ENCODE results near the gene AP1B1.
A peak's percentile ranks its signal among the peaks of the same experiment; 100 is the strongest.
"Not testable (repeated sequence)": the region's sequence is repeated elsewhere in the genome, so short reads cannot be mapped to it uniquely, and the experiment has no call there.

Gene AP1B1

DNA sequence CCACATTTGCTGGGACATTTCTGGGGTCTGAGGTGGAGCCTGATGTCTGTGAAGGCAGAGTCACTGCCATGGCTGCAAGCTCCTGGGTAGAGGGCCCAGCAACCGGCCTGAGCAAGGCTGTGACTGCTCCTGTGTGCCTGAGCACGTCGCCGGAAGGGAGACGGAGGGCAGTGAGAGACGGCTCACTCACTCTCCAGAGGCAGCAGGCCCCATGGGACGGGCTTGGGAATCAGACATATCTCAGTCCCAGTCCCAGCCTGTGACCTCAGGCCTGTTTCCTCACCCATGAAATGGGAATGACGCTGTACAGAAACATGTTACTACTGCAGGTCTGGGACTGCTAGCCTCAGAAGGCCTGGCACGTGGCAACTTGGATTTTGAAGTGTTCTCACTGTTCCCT, 36.5 kb downstream of the AP1B1 start:
- peaks cover 2% of the 10 kb centered on the region for H3K4me1 Mint-ChIP-seq
- H3K27ac Mint-ChIP-seq = no peak overlapping the region
- H3K4me3 Mint-ChIP-seq = no peak overlapping the region
- H3K9me3 Mint-ChIP-seq = no peaks in the 10 kb centered on the region
- DNase-seq (ENCODE audit: low spot score in 2 of 2) (no peak), ATAC-seq (ENCODE audit: low read depth) (no peak)
- peaks cover 33% of the 10 kb centered on the region for H3K36me3 Mint-ChIP-seq
- H3K27me3 Mint-ChIP-seq = no peaks in the 10 kb centered on the region

DNA sequence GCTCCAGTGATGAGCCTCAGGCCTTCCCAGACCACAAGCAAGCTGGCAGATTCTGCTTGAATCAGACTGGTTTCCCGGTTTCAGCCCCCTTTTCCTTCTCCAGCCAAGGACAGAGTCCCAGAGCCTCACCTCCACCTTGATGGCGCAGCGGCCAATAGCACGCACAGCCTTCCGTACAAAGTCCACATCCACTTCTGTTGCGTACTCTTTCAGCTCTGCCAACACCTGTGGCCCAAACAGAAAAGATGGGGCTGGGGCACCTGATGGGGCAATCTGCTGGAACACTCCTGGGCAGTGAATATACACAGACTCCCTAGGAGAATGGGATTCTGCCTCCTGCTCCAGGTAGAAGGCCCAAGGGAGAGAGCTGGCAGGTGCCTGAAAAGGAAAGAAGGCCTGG, 37.3 kb downstream of the AP1B1 start:
- no peaks in the 10 kb centered on the region for H3K27me3 Mint-ChIP-seq
- H3K4me3 Mint-ChIP-seq = no peak overlapping the region
- H3K4me1 Mint-ChIP-seq = peaks cover 2% of the 10 kb centered on the region
- no peak for DNase-seq (ENCODE audit: low spot score in 2 of 2)
- H3K27ac Mint-ChIP-seq = no peak overlapping the region
- H3K36me3 Mint-ChIP-seq = peaks cover 35% of the 10 kb centered on the region
- no peak for ATAC-seq (ENCODE audit: low read depth)
- no peaks in the 10 kb centered on the region for H3K9me3 Mint-ChIP-seq

DNA sequence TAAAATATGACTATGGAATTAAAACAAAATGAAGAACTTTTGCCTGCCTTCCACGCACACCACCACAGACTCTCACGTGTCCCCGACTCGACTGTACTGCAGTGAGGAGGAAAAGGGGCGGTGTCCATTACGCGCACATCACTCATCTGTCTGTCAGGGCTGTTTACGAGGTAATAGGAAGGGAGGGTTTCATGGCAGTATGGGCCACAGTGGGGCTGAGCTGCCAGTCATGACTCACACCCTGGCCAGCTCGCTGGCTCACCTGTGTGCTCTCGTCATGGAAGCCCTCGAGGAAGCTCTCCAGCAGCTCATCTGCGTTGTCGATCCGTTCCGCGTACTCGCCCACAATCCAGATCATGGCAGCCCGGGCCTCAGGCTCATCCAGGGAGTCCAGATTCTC, 39.4 kb downstream of the AP1B1 start:
- no peaks in the 10 kb centered on the region for H3K9me3 Mint-ChIP-seq
- no peaks in the 10 kb centered on the region for H3K27me3 Mint-ChIP-seq
- peaks cover 34% of the 10 kb centered on the region for H3K36me3 Mint-ChIP-seq
- no peak for DNase-seq (ENCODE audit: low spot score in 2 of 2)
- no peak overlapping the region for H3K4me3 Mint-ChIP-seq
- no peak overlapping the region for H3K27ac Mint-ChIP-seq
- ATAC-seq (ENCODE audit: low read depth) = no peak
- H3K4me1 Mint-ChIP-seq = peaks cover 2% of the 10 kb centered on the region

DNA sequence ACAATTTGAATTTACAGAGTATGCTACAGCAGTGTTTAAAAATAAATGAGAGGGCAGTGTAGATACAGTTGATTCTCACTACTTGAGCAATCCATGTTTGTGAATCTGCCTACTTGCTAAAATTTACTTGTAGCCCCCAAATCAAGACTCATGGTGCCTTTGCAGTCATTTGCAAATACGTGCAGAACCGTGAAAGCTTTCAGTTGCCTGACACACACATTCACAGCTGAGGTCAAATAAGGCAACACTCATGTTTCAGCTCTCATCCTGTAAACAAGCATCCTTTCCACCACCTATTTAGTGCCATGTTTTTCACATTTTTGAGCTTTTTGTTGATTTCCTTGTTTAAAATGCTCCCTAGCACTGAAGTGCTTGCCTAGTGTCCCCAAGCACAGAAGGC, 40.3 kb downstream of the AP1B1 start:
- ATAC-seq (ENCODE audit: low read depth) (no peak), DNase-seq (ENCODE audit: low spot score in 2 of 2) (no peak)
- no peaks in the 10 kb centered on the region for H3K9me3 Mint-ChIP-seq
- peaks cover 2% of the 10 kb centered on the region for H3K4me1 Mint-ChIP-seq
- no peak overlapping the region for H3K4me3 Mint-ChIP-seq
- H3K27me3 Mint-ChIP-seq = no peaks in the 10 kb centered on the region
- peaks cover 35% of the 10 kb centered on the region for H3K36me3 Mint-ChIP-seq
- H3K27ac Mint-ChIP-seq = no peak overlapping the region

DNA sequence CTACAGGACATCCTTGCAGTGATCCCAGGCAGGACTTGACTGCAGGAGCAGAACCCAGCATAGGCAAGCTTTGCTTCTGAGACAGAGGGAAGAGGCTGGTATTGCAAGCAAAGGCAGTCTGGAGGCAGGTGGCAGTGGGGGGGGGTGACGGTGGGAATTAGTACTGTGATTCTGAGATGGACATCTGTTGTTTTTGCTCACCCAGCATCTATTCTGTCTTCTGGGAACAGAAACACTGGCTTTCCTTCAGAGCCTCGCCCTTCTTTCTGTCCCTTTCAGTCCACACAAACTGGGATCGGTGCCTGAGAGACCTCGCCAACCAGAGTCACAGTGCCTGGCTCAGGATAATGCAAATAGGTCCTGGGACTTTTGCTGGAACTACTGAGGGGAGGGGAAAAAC, 41.7 kb downstream of the AP1B1 start:
- Mint-ChIP-seq H3K27ac (no peak overlapping the region), H3K4me1 (peaks cover 2% of the 10 kb centered on the region), H3K36me3 (peaks cover 43% of the 10 kb centered on the region), H3K9me3 (no peaks in the 10 kb centered on the region), H3K27me3 (no peaks in the 10 kb centered on the region), H3K4me3 (no peak overlapping the region)
- ATAC-seq (ENCODE audit: low read depth) = no peak
- no peak for DNase-seq (ENCODE audit: low spot score in 2 of 2)

DNA sequence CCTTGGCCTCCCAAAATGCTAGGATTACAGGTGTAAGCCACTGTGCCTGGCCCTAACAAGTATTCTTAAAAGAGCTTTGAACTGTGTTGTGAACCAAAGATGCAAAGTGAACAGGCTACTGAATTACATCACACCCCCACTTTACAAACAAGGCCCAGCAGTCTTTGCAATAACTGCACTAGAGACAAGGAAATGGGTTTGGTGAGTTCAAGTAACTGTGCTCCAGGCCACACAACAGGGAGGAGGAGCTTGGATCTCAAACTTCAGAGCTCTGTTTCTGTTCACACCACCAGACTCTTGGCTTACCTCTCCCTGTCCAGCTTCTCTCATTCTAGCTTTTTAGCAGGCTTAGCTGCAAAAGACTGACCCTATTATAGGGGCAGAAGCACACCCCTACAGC, 42.4 kb downstream of the AP1B1 start:
- Mint-ChIP-seq H3K9me3 (no peaks in the 10 kb centered on the region), H3K4me1 (peaks cover 2% of the 10 kb centered on the region), H3K36me3 (peaks cover 41% of the 10 kb centered on the region), H3K27me3 (no peaks in the 10 kb centered on the region), H3K27ac (no peak overlapping the region), H3K4me3 (no peak overlapping the region)
- ATAC-seq (ENCODE audit: low read depth) = no peak
- no peak for DNase-seq (ENCODE audit: low spot score in 2 of 2)

- H3K9me3 Mint-ChIP-seq; H3K4me1 Mint-ChIP-seq; DNase-seq (ENCODE audit: low spot score in 2 of 2); H3K27ac Mint-ChIP-seq; H3K4me3 Mint-ChIP-seq; ATAC-seq (ENCODE audit: low read depth); H3K27me3 Mint-ChIP-seq: not testable (repeated sequence)
- H3K36me3 Mint-ChIP-seq = peaks cover 45% of the 10 kb centered on the region
These were observed 43.5 kb downstream of the AP1B1 start for GRCh38 chr22:29344889-29345288.

GRCh38 chr22:29344137-29344536, 44.2 kb downstream of the AP1B1 start:
- no peaks in the 10 kb centered on the region for H3K9me3 Mint-ChIP-seq
- H3K27me3 Mint-ChIP-seq = no peaks in the 10 kb centered on the region
- H3K4me1 Mint-ChIP-seq = peaks cover 3% of the 10 kb centered on the region
- H3K27ac Mint-ChIP-seq = no peak overlapping the region
- DNase-seq (ENCODE audit: low spot score in 2 of 2) (no peak), ATAC-seq (ENCODE audit: low read depth) (no peak)
- H3K36me3 Mint-ChIP-seq = peaks cover 47% of the 10 kb centered on the region
- H3K4me3 Mint-ChIP-seq = no peak overlapping the region

- no peaks in the 10 kb centered on the region for H3K27me3 Mint-ChIP-seq
- no peak for DNase-seq (ENCODE audit: low spot score in 2 of 2)
- no peak for ATAC-seq (ENCODE audit: low read depth)
- no peak overlapping the region for H3K4me3 Mint-ChIP-seq
- peak overlapping the region; percentile 53 for H3K27ac Mint-ChIP-seq
- H3K9me3 Mint-ChIP-seq = no peaks in the 10 kb centered on the region
- peaks cover 2% of the 10 kb centered on the region for H3K4me1 Mint-ChIP-seq
- peaks cover 48% of the 10 kb centered on the region for H3K36me3 Mint-ChIP-seq
These were observed 45.0 kb downstream of the AP1B1 start for GRCh38 chr22:29343313-29343805.

- Mint-ChIP-seq H3K27me3 (no peaks in the 10 kb centered on the region), H3K27ac (peak overlapping the region; percentile 53), H3K36me3 (peaks cover 47% of the 10 kb centered on the region), H3K4me3 (no peak overlapping the region), H3K9me3 (no peaks in the 10 kb centered on the region), H3K4me1 (peaks cover 2% of the 10 kb centered on the region)
- DNase-seq (ENCODE audit: low spot score in 2 of 2) (no peak), ATAC-seq (ENCODE audit: low read depth) (no peak)
These were observed 45.6 kb downstream of the AP1B1 start for GRCh38 chr22:29342577-29343312.

DNA sequence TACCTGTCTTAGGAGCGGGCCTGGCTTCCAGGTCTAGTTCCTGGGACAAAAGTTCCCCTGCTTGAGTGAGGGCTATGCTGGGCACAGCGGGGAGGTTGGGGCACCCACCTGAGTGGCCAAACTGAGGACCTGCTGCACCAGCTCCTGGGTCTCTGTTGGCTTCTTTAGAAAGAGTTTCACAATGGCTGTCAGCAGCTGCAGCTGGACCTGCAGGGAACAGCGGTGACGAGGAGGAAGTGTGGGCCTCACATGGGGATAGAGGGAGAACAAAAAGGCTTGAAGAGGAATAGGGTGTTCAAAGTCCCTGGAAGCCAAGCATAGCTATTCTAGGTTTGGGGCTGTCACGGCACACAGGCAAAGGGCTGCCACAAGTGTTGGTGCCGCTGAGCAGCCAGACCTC, 46.2 kb downstream of the AP1B1 start:
- no peak for ATAC-seq (ENCODE audit: low read depth)
- Mint-ChIP-seq H3K36me3 (peaks cover 43% of the 10 kb centered on the region), H3K9me3 (no peaks in the 10 kb centered on the region)

DNA sequence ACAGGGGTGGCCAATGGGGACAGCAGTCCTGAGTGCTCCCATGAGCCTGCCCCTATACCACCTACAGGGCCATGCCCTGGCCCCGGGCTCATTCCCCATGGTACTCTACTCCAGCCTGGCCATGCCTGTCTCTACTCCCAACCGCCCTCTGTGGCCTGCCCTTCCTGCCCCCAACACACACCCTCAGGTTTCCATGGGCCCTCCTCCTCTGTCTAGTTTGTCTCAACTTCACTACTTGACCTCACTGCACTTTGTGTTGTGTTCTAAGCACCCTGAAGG, 46.6 kb downstream of the AP1B1 start:
- no peak for DNase-seq (ENCODE audit: low spot score in 2 of 2)

More for the DNA sequence above, 46.2 kb downstream of the AP1B1 start:
- Mint-ChIP-seq H3K27ac (no peak overlapping the region), H3K4me1 (peaks cover 2% of the 10 kb centered on the region), H3K4me3 (no peak overlapping the region), H3K27me3 (no peaks in the 10 kb centered on the region)
- no peak for DNase-seq (ENCODE audit: low spot score in 2 of 2)

DNA sequence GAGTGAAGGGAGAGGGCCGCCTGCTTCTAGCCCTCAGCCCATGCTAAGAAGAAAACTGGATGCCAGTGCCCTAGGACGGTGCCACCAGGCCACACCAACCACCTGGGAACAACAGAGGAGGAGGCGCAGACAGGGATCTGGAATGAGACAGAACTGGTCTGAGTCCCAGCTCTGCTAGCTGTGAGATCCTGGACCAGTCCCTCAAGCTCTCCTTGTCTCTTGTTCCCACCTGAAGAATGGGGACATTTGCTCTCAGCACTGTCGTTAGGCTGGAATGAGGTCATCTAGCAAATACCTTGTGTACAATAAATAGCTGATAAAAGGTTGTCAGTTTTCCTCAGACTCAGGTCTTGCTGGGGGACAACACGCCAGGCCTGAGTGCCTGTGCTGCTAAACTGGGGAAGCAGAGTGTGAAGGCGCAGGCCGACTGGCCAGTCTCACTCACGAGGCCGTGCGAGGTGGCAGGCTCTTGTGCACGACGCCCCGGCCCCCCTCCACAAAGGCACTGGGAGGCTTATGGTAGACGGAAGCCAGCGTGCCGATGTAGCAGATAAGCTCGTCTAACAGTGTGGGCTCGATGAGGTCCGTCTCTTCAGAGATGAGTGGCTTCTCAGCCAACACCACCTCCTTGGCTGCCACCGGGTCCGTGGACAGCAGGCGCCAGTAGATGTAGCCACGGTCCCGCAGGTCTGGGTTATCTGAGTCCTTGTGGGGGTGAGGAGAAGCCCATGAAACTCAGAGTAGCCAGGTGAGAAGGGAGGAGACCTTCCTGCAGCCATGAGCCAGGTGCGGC, 47.1 kb downstream of the AP1B1 start:
- no peak overlapping the region for H3K27ac Mint-ChIP-seq
- DNase-seq (ENCODE audit: low spot score in 2 of 2) (no peak), ATAC-seq (ENCODE audit: low read depth) (no peak)
- H3K4me1 Mint-ChIP-seq = peaks cover 2% of the 10 kb centered on the region
- H3K36me3 Mint-ChIP-seq = peaks cover 44% of the 10 kb centered on the region
- no peaks in the 10 kb centered on the region for H3K9me3 Mint-ChIP-seq
- no peaks in the 10 kb centered on the region for H3K27me3 Mint-ChIP-seq
- H3K4me3 Mint-ChIP-seq = no peak overlapping the region

More for the DNA sequence above, 46.6 kb downstream of the AP1B1 start:
- no peak for ATAC-seq (ENCODE audit: low read depth)
- Mint-ChIP-seq H3K4me3 (no peak overlapping the region), H3K9me3 (no peaks in the 10 kb centered on the region), H3K36me3 (peaks cover 44% of the 10 kb centered on the region), H3K4me1 (peaks cover 2% of the 10 kb centered on the region), H3K27ac (no peak overlapping the region), H3K27me3 (no peaks in the 10 kb centered on the region)

DNA sequence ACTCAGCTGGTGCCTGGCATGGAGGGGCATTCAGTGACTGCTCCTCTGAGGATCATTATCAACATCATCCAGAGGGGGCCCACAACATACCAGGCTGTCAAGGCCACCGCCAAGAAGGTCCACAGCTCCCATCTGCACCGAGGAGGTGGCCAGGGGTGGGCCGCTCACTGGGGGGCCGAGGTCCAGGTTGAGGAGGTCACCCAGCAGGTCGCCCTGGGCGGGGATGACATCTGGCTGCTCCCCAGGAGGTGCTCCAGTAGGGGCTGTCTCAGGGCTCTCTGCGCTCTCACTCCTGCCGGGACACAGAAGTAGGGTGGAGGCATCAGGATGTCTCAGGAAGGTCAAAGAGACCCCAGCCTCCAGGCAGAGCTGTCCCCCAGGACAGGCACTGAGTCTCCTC, 47.8 kb downstream of the AP1B1 start:
- Mint-ChIP-seq H3K4me3 (no peak overlapping the region), H3K4me1 (peaks cover 2% of the 10 kb centered on the region), H3K27me3 (no peaks in the 10 kb centered on the region), H3K9me3 (no peaks in the 10 kb centered on the region), H3K36me3 (peaks cover 48% of the 10 kb centered on the region), H3K27ac (no peak overlapping the region)
- no peak for ATAC-seq (ENCODE audit: low read depth)
- no peak for DNase-seq (ENCODE audit: low spot score in 2 of 2)

Data from memory B cell (primary cell).